NCI-H2081 (cell line): Measurements from ENCODE around the gene OOSP1.
"Not testable (repeated sequence)": the region's sequence is repeated elsewhere in the genome, so short reads cannot be mapped to it uniquely, and the experiment has no call there.

Source experiments
- DNase-seq, 2 experiments: peaks; one replicate each; lab custom pipeline; 2025; lab: John Stamatoyannopoulos, UW

Gene OOSP1

DNA sequence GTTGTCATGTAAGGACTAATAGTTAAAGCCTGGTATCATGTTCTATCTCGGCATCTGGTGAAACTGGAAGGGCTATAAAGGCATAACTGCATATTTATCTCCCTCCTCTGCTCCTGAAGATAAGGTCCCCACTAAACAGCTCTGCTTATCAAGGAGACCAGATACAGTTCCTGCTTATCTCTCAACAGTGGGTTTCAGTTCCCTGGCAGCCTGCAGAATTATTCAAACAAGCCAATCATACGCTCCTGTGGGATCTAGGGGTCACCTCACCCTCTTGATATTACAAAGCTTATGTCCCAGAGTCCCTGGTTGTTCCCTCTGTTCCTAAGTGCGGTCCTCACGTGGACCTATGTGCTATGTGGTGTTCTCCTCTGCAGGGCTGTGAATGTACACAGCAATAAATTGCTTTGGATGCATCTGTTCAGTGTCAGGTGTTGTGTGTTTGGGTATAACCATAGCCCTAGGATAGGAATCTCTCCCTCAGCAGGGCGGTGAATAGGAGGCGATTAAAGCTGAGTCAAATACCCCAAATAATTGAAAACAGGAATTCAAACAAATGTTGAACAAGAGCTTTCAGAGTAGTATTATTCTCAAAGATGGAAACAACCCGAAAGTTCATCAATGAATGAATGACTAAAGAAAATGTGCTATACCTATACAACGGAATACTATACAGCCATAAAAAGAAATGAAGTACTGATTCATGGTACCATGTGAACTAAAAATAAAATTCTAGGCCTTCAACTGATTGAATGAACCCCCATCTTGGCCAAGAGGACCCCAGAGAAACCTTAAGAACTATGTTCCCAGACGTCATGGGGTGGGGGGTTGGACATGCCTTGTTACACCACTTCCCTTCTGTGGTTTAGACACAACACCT, 22.5 kb downstream of the OOSP1 start:
- DNase-seq: no peak

DNA sequence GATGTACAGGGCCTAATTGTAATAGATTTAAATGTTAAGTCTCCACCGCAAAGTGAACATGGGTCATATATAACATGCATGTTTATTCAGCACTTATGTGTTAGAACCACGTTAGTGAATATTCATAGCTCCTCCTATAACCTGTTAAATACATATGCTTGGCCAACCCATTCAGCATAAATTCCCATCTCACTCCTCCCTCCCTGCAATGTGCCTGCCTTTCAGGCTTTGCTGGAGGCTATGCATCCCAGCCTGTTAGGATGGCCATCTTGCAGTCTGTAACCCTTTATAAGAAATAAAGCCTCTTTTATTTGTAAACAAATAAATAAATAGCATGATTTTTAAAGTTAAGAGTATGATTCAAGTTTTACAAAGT, 23.9 kb downstream of the OOSP1 start:
- no peak for DNase-seq

DNA sequence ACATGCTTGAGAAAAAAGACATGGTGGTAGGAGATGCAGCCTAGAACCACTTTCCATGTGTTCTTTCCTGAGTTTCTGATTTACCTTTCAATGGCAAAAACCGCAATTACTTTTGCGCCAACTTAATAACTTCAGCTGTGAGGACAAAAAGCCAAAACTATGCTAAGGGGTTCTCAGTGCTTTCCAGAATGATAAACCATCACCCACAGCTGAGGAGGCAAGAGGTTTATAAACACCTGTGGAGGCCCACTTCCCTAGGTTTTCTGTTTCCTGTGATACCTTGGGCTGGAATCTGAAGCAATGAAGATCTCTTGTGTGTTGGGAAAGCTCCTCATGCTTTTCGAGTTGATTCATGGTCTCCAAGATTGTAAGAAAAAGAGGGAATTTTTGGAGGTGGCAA, 25.5 kb downstream of the OOSP1 start, which contains the start of gene OOSP4A:
Gene OOSP4A, plus strand, starts transcription at position 301 of the 400 bp plus-strand sequence. Its CDS starts 0 bp downstream, at position 301.
- no peak for DNase-seq

DNA sequence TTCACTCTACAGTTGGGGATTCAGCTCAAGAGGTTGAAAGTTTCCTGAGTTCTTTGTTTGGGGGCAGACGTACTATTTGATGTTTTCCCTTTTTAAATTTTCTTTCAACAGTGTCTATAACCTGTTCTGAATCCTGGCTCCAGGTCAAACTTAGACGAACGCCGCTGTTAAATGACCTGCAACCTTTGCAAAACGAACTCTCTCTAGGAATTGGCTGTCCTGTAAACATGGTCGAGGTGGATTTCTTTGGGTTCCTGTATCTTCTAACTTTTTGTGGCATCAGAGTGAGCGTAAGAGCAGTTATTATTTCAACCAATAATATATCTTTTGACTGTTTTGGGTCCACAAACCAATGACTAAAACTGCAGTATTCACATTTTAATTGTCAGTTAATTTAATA, 27.2 kb downstream of the OOSP1 start:
- no peak for DNase-seq

DNA sequence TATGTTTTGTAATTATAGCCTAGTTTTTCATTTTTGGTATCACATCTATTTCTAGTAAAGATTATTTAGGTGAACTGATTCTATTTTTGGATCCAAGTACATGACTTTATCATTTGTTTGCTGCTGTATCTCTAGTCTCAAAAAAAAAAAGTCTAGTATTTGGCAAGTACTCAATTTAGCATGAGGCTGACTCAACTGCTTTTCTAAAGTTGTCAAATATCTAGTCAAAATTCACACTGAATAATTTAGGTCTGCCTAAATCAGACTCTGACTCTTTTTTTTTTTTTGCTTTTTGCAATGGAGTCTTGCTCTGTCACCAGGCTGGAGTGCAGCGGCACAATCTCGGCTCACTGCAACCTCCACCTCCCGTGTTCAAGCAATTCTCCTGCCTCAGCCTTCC, 28.0 kb downstream of the OOSP1 start:
- DNase-seq: no peak

DNA sequence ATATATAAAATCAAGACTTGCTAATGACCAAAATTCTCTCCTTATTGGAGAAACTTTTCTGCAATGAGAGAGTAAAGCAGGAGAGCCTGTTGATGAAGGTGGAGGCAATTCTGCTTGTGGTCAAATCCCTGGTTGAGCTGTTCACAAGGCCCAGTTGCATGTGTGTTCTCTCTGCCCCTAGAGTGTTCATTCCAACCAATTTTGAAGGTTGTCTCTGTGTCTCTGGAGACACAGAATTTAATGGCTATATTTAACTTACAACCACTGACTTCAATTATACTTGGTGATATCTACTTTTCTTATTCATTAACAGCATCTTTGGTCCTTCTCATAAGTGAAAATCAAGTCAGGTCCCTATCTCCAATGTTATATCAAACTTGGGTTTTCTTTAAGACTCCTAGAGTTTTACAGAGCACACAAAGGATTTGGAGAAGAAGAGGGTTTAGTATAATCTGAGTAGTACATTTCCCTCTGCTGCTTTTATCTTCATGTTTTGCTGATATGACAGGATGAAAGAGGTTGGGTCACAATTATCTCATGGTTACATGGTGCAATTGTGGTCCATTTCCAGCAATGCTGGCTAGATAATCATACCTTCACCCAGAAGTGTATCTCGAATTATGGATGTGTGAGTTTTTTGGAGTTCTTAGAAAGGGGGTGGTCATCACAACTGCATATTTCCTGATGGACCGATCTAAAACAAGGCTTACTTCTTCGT, 29.6 kb downstream of the OOSP1 start:
- no peak for DNase-seq

DNA sequence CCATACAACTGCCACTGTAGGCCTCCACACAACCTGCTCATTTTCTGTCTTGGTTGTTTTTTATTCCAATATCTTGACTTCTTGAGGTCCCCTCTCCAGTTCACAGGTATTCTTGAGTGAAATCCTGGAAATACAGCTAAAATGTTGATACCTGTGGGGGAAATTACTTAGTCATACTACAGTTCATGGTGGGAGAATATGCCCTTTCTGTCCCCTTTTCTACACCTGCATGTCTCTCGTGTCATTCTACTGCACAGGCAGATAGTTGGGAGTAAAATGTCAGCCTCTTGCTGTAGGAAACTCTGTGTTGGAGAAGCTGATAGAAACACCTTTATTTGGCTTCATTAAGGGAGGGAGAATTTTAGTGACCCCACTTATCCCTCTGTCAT, 30.2 kb downstream of the OOSP1 start:
- no peak for DNase-seq

DNA sequence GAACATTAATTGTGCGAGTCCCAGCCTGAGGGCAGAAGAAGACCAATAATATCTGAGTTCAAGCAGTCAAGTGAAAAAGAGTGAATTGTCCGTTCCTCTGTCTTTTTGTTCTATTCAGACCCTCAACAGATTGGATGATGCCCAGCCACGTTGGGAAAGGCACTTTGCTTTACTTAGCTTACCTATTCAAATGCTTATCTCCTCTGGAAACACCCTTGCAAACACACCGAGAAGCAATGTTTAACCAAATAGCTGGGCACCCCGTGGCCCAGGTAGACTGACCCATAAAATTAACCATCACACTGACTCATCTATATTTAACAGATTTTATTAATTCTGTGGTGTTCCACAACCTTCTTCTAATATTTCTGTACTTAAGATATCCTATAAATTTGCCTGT, 34.9 kb downstream of the OOSP1 start:
- DNase-seq: no peak

DNA sequence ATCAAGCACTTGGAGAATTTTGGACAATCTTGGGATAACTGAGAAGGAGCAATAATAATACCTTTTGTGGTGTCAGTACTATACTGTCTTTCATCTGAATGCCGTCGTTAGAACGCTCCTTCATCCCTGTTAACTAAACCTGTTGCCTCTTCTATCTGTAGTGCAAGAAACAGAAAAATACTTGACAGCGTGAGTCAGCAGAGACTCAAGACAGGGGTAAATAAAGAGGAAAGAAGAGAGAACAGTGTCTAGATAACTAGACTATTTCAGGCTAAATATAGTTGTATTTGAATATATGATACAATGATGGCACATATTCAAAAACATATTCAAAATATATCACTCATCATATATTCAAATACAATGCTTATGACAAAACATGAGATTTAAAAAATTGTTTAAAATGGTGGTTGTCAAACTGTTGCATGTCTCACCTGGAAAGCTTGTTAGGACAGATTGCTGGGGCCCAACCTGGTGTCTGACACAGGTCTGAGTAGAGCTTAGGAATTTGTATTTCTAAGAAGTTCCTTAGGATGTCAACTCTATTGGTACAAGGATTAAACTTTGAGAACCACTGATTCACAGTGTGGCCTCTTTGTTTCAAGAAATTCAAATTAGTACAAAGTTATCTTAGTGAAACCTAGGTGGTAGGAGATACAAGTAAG, 43.0 kb downstream of the OOSP1 start:
- DNase-seq: no peak

DNA sequence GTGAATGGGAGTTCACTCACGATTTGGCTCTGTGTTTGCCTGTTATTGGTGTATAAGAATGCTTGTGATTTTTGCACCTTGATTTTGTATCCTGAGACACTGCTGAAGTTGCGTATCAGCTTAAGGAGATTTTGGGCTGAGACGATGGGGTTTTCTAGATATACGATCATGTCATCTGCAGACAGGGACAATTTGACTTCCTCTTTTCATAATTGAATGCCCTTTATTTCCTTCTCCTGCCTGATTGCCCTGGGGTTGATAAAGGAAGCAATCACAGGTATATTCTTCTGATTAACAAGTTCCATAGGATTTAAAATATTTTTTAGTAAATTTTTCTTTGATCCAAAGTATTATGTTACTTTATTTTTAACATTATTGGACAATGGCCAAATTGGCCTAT, 43.8 kb downstream of the OOSP1 start:
- DNase-seq: not testable (repeated sequence)

DNA sequence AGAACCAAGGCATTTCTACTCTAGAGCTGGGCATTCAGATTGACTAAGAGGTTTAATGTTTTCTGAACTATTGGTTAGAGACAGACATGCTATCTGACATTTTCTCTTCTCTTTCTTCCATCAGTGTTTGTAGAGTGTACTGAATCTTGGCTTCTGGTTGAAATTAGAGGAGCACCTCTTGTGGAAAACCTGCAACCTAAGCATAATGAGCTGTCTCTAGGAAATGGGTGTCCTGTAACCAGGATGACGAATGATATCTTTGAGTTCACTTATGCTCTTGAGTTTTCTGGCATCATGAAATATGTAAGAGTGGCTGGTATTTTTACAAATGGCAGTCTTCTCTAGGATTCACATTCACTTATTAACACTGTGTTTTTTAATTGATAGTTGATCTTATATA, 45.0 kb downstream of the OOSP1 start:
- DNase-seq: no peak

DNA sequence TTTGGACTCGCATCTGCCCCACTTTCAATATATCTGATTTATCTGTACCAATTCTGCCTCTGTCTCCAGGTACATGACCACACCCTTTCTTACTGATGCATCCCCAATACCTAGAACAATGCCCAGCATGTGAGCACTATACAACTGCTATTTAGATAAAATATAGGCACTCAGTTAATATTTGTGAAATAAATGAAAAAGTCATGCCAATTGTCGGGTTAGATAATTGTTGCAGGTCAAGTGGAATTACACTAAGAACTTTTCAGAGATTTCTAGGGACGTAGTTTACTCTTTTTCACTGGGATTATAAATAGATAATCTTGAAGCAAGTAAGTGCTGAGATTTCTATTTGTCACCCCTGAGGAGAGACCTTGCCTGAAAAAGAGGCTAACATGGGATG, 46.1 kb downstream of the OOSP1 start:
- no peak for DNase-seq

DNA sequence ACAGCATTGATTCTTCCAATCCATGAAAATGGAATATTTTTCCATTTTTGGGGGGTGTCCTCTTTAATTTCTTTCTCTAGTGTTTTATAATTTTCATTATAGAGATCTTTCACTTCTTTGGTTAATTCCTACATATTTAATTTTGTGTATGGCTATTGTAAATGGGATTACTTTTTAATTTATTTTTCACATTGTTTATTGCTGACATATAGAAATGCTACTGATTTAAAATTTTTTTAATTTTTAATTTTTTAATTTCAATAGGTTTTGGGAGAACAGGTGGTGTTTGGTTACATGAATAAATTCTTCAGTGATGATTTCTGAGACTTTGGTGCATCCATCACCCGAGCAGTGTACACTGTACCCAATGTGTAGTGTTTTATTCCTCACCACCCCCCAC, 52.2 kb downstream of the OOSP1 start:
- no peak for DNase-seq

DNA sequence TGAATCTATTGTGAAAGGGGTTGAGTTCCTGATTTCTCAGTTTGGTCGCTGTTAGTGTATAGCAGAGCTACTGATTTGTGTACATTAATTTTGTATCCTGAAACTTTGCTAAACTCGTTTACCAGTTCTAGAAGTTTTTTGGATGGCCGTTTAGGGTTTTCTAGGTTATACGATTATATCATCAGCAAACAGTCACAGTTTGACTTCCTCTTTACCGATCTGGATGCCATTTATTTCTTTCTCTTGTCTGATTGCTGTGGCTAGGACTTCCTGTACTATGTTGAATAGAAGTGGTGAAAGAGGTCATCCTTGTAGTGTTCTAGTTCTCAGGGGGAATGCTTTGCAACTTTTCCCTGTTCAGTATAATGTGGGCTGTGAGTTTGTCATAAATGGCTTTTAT, 54.2 kb downstream of the OOSP1 start:
- no peak for DNase-seq

DNA sequence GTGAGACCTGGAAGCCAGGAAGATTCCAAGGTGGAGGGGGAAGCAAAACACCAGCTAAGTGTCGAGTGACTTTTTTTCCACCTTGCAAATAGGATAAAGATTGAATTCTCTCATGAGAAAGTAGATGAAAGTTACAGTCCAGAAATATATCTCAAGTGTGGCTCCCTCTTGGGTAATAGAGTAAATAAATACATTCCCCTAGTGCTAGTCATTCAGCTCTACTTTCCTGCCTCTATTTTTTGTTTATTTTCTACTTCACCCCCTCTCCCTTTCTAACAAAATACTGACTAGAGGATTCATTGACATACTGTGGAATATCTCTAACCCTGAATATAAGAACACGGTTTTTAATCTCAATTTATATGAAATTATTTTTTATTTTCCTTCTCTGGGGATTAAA, 59.6 kb downstream of the OOSP1 start:
- DNase-seq: no peak

DNA sequence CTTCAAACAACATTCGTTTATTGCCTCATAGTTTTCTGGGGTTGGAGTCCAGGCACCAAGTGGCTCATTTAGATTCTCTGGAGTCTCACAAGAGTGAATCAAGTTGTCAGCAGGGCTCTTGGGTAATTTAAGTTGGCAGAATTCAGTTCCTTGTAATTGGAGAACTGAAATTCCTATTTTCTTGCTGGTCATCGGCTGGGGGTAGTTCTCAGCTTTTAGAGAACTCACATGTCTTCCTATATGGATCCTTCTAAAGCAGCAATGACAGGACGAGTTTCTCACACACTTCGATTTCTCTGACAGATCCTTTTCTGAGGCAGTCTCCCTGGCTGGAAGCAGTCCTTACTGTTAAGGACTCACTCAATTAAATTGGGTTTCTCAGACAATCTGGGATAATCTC, 61.5 kb downstream of the OOSP1 start:
- DNase-seq: no peak

DNA sequence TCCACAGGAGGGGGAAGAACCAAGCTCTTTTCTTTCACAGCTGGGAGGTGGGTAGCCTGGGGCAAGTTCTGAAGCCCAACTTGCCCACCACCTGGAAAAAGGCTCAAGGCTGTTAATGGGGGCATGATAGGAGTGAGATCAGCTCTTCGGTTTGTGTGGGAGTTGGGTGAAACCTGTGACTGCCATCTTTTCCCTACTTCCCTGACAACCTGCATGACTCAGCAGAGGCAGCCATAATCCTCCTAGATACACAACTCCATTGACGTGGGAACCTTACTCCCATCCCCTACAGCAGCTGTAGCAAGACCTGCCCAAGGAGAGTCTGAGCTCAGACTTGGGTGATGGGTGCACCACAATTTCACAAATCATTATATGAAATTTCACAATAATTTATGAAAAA, 65.5 kb downstream of the OOSP1 start:
- no peak for DNase-seq

DNA sequence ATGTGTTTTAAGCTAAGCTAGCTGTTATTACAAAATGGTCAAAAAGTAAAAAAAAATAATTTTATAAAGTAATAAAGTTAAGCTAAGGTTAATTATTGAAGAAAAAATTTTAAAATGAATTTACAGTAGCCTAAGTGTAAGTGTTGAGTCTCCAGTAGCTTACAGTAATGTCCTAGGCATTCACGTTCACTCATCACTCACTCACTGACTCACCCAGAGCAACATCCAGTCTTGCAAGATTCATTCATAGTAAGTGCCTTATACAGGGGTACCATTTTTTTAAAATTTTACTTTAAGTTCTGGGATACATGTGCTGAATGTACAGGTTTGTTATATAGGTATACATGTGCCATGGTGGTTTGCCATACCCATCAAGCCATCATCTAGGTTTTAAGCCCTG, 67.1 kb downstream of the OOSP1 start:
- no peak for DNase-seq
